22Rv1 (cell line): ENCODE results near the gene CXCL9.
A peak's percentile ranks its signal among the peaks of the same experiment; 100 is the strongest.

Experiments used
- H3K27ac ChIP-seq: fragments of 450-650 bp; 2 replicates; pipeline ENCODE4 v1.5.1; 2017
- ZFX ChIP-seq: fragments of 450-650 bp; IDR thresholded peaks from 2 replicates; pipeline ENCODE4 v1.6.1; 2017; ENCODE audit warnings: antibody characterized with exemption, borderline replicate concordance
- TF ChIP-seq, protein P1 (sequence below): fragments of 450-650 bp; IDR thresholded peaks from 2 replicates; pipeline ENCODE4 v1.5.1; 2017; ENCODE audit warnings: mild to moderate bottlenecking

The CXCL9 gene

DNA sequence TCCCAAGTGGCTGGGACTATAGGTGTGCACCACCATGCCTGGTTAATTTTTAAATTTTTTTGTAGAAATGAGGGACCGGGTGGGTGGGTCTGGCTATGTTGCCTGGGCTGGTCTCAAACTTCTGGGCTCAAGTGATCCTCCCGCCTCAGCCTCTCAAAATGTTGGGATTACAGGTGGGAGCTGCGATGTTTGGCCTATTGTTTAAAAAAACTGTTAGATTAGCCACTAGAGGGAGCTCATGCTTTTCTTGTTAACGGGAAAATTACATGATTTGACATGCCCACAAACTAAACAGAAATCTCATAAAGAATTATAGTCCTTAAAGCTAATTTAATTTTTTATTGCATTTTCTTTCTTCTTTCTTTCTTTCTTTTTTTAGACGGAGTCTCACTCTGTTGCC, 11.6 kb downstream of the CXCL9 start:
- TF ChIP-seq, protein P1, sequence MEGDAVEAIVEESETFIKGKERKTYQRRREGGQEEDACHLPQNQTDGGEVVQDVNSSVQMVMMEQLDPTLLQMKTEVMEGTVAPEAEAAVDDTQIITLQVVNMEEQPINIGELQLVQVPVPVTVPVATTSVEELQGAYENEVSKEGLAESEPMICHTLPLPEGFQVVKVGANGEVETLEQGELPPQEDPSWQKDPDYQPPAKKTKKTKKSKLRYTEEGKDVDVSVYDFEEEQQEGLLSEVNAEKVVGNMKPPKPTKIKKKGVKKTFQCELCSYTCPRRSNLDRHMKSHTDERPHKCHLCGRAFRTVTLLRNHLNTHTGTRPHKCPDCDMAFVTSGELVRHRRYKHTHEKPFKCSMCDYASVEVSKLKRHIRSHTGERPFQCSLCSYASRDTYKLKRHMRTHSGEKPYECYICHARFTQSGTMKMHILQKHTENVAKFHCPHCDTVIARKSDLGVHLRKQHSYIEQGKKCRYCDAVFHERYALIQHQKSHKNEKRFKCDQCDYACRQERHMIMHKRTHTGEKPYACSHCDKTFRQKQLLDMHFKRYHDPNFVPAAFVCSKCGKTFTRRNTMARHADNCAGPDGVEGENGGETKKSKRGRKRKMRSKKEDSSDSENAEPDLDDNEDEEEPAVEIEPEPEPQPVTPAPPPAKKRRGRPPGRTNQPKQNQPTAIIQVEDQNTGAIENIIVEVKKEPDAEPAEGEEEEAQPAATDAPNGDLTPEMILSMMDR = peak; percentile 81
- TF ChIP-seq ZFX = no peak
- H3K27ac ChIP-seq = no peak overlapping the region

DNA sequence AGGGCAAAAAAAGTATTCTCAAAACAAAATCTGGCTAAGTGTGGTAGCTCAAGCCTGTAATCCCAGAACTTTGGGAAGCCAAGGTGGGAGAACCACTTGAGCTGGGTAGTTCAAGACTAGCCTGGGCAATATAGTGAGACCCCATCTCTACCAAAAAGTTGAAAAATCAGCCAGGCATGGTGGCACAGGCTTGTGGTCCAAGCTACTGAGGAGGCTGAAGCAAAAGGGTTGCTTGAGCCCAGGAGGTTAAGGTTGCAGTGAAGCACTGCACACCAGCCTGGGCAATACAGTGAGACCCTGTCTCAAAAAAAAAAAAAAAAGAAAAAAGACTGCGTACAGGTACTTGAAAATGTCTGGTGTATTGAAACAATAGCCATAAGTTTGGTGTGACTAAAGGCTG, 14.8 kb downstream of the CXCL9 start:
- TF ChIP-seq, protein P1 = no peak
- no peak for TF ChIP-seq ZFX

DNA sequence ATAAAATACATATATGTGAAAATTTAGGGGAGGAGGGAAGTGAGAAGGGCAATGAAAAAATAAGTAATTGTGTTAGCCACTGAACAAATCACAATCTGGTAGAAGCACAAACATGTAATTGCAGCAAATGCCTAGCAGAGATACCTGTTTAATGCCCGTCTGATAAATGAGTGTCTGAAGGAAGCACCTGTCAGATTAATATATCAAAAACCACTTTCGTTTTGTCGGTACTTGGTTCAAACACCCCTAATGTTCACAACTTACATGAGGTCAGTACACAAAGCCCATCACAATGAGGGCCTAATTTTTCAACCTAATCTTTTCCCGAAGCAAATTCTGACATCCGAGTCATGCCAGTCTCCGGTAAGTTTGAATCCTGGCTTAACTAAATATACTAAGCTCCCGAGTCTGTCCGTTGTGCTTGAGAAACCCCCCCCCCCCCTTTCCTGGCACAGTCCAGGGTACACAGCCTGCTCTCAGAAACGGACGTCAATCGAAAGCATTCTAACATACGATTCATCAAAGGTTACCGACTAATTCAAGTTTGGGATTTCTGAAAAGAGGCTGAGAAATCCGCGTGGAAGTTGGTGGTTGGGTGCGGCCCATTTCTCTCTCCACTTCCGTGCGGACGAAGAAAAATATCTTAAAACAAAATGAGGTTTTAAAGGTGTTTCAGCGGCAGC, 17.3 kb downstream of the CXCL9 start:
- peak overlapping the region; percentile 52 for H3K27ac ChIP-seq
- no peak for TF ChIP-seq ZFX
- TF ChIP-seq, protein P1 = no peak

More for the DNA sequence above, 14.8 kb downstream of the CXCL9 start:
- no peak overlapping the region for H3K27ac ChIP-seq

DNA sequence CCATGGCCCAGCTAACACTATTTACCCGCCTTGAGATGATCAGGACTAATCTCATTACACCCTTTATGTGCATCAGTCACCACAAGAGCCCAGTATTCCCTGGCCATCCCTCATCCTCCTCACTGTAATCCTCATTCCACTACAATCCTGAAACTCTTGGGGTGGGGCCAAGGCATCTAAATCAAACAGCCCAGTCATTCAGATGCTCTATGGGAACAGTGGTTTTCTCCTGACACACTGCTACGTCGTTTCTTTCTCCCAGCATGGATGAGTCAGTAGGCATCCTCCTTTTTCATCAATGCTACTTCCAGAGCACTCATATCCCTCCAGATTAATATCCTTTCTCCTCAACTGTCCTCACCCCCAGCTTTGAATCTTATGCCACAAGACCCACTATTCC, 22.2 kb downstream of the CXCL9 start:
- H3K27ac ChIP-seq = no peak overlapping the region
- TF ChIP-seq ZFX = no peak
- TF ChIP-seq, protein P1 = no peak

- TF ChIP-seq, protein P1 = no peak
- TF ChIP-seq ZFX = no peak
- H3K27ac ChIP-seq = no peak overlapping the region
Measured at GRCh38 chr4:75980576-75980975, 26.7 kb downstream of the CXCL9 start.

DNA sequence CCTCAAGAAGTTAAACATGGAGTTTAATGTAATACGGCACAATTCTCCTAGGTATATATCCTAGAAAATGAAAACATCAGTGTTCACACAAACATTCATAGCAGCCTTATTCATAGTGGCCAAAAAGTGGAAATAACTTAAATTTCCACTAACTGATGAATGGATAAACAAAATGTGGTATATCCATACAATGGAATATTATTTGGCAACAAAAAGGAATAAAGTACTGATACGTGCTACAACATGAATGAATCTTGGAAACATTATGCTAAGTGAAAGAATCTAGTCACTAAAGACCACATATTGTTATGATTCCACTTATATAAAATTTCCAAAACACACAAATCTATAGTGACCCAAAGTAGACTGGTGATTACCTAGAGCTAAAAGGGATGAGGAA, 31.1 kb downstream of the CXCL9 start:
- H3K27ac ChIP-seq = no peak overlapping the region
- TF ChIP-seq, protein P1 = no peak
- no peak for TF ChIP-seq ZFX

DNA sequence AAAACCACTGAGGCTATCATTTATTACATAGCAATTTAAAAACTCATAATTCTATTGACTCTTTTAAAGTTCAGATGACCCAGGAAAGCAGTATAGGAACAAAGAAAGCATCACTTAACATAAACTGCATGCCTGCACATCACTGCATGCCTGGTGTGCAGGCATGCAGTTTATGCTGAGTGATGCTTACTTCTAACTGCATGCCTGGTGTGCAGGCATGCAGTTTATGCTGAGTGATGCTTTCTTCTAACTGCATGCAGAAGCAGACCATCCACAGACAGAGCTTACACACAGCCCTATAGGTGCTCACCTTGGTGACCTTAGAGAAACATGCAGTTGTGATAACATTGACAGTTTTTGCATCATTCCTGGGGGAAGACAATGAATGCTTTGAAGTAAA, 33.5 kb downstream of the CXCL9 start:
- TF ChIP-seq ZFX = no peak
- TF ChIP-seq, protein P1 = no peak
- H3K27ac ChIP-seq = no peak overlapping the region
